ENCODE data around the gene TNFSF18. TPM values are rescaled to one million over a fixed set of nuclear protein-coding genes. Genes with fewer than 3 reads are reported as not detected.

The TNFSF18 gene
- 0.06 and 0.26 TPM in 2 replicates for total RNA-seq

GRCh38 chr1:173050865-173051264 lies at the start of gene TNFSF18:
TSS of gene TNFSF18 (minus strand) at chr1:173050941. CDS start at chr1:173050896, 45 bp downstream.

Other genes with a start within 250 kb of the TNFSF18 start
- gene TNFSF4, start 156.4 kb upstream of the TNFSF18 start, total RNA-seq = 1.2 and 2.1 TPM in 2 replicates

All from aortic smooth muscle cell (primary cell).